ENCODE results near the gene BOC.

The BOC gene
- long read RNA-seq: 0 reads

GRCh38 chr3:113211330-113212149 lies at the start of gene BOC:
TSS of gene BOC (plus strand) at chr3:113211557. CDS start at chr3:113249803, 38,246 bp downstream.
- TF ChIP-seq GABPA (IDR thresholded peaks at IDR 0.05; ENCODE audit: low read depth): no peak
- peak within 1 kb of the TSS; percentile 38 for H3K4me3 ChIP-seq (replicated peaks; ENCODE audit: insufficient read depth, low read length)
- no peak within 1 kb of the TSS for H3K27ac ChIP-seq (replicated peaks)
- H3K27me3 ChIP-seq (ENCODE audit: insufficient read depth, poor library complexity, severe bottlenecking): peaks cover 51% of the 10 kb centered on the region
- no peak for DNase-seq (ENCODE audit: low read depth in 1 of 2, low spot score in 1 of 2)

- DNase-seq (ENCODE audit: low read depth in 1 of 2, low spot score in 1 of 2): no peak
- no peak overlapping the region for H3K4me3 ChIP-seq (replicated peaks; ENCODE audit: insufficient read depth, low read length)
- TF ChIP-seq CTCF (IDR thresholded peaks at IDR 0.05; ENCODE audit: insufficient read depth, low read length) (no peak), REST (IDR thresholded peaks at IDR 0.05; ENCODE audit: insufficient replicate concordance, low read depth) (no peak), SPI1 (IDR thresholded peaks at IDR 0.05; ENCODE audit: borderline replicate concordance, low read depth) (no peak), GABPA (IDR thresholded peaks at IDR 0.05; ENCODE audit: low read depth) (no peak), POLR2AphosphoS5 (IDR thresholded peaks at IDR 0.05; ENCODE audit: low read depth) (no peak)
These were observed 49.7 kb upstream of the BOC start for GRCh38 chr3:113161661-113162060.

GRCh38 chr3:113163152-113163551 lies 48.2 kb upstream of the BOC start:
- H3K27me3 ChIP-seq (ENCODE audit: insufficient read depth, poor library complexity, severe bottlenecking): no peaks in the 10 kb centered on the region
- no peak for DNase-seq (ENCODE audit: low read depth in 1 of 2, low spot score in 1 of 2)
- no peak for TF ChIP-seq CTCF (IDR thresholded peaks at IDR 0.05; ENCODE audit: insufficient read depth, low read length)
- TF ChIP-seq POLR2AphosphoS5 (IDR thresholded peaks at IDR 0.05; ENCODE audit: low read depth): no peak
- no peak for TF ChIP-seq GABPA (IDR thresholded peaks at IDR 0.05; ENCODE audit: low read depth)
- TF ChIP-seq REST (IDR thresholded peaks at IDR 0.05; ENCODE audit: insufficient replicate concordance, low read depth): no peak
- TF ChIP-seq SPI1 (IDR thresholded peaks at IDR 0.05; ENCODE audit: borderline replicate concordance, low read depth): no peak
- no peak overlapping the region for H3K27ac ChIP-seq (replicated peaks)
- no peak overlapping the region for H3K4me3 ChIP-seq (replicated peaks; ENCODE audit: insufficient read depth, low read length)

More at GRCh38 chr3:113161661-113162060, 49.7 kb upstream of the BOC start:
- H3K27ac ChIP-seq (replicated peaks): no peak overlapping the region
- H3K27me3 ChIP-seq (ENCODE audit: insufficient read depth, poor library complexity, severe bottlenecking): no peaks in the 10 kb centered on the region

GRCh38 chr3:113165841-113166240 lies 45.5 kb upstream of the BOC start:
- Histone ChIP-seq H3K27ac (replicated peaks) (no peak overlapping the region), H3K4me3 (replicated peaks; ENCODE audit: insufficient read depth, low read length) (no peak overlapping the region), H3K27me3 (ENCODE audit: insufficient read depth, poor library complexity, severe bottlenecking) (no peaks in the 10 kb centered on the region)
- DNase-seq (ENCODE audit: low read depth in 1 of 2, low spot score in 1 of 2): no peak
- TF ChIP-seq REST (IDR thresholded peaks at IDR 0.05; ENCODE audit: insufficient replicate concordance, low read depth) (no peak), POLR2AphosphoS5 (IDR thresholded peaks at IDR 0.05; ENCODE audit: low read depth) (no peak), GABPA (IDR thresholded peaks at IDR 0.05; ENCODE audit: low read depth) (no peak), SPI1 (IDR thresholded peaks at IDR 0.05; ENCODE audit: borderline replicate concordance, low read depth) (no peak)

All from HL-60 (cell line).